Thyroid gland (tissue), 4 donors: ENCODE measurements around the gene SAE1.

Experiments
- POLR2A ChIP-seq, 2 donors: fragments of 450-650 bp; IDR thresholded peaks; one replicate each; pipeline ENCODE4 v1.6.1; 2017; ENCODE audit warnings: antibody characterized with exemption in 2 of 2, mild to moderate bottlenecking in 2 of 2, moderate library complexity in 1 of 2
- TF ChIP-seq, protein P1 (sequence below), 6 experiments: fragments of 200-600 bp in 3 of 6; fragments of 450-650 bp in 3 of 6; sonication (generic) in 3 of 6; IDR thresholded peaks; one replicate each; pipeline ENCODE4 v1.5.1; 2016 to 2019; ENCODE audit warnings: antibody characterized with exemption in 6 of 6, mild to moderate bottlenecking in 2 of 6, inconsistent platforms in 1 of 6, moderate library complexity in 1 of 6

DNA sequence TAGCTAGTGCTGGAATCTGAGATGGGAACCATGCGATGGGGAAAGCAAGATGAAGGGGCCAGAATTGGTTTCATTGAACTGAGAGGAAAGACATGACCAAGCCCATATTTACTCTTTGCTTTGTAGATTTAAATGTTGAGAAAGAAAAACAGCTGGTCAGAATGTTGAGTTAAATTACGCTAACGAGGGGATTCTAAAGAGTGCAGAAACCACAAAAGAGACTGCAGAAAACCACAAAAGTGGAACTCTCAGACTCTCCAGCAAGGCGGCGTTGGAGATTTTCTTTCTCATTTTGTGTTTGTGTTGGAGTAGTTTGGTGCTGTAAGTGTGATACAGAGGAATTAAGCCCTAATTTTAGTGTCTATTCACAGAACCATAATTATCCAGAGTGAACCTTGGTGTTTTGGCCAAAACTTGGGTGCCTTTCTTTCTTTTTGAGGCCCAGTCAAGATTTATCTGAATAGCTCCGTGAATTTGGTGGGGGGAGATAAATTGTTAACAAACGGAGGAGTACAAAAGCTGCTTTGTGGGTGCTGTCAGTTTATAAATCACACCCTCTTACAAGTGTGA lies 26.3 kb downstream of the SAE1 start:
- TF ChIP-seq, protein P1, sequence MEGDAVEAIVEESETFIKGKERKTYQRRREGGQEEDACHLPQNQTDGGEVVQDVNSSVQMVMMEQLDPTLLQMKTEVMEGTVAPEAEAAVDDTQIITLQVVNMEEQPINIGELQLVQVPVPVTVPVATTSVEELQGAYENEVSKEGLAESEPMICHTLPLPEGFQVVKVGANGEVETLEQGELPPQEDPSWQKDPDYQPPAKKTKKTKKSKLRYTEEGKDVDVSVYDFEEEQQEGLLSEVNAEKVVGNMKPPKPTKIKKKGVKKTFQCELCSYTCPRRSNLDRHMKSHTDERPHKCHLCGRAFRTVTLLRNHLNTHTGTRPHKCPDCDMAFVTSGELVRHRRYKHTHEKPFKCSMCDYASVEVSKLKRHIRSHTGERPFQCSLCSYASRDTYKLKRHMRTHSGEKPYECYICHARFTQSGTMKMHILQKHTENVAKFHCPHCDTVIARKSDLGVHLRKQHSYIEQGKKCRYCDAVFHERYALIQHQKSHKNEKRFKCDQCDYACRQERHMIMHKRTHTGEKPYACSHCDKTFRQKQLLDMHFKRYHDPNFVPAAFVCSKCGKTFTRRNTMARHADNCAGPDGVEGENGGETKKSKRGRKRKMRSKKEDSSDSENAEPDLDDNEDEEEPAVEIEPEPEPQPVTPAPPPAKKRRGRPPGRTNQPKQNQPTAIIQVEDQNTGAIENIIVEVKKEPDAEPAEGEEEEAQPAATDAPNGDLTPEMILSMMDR (IDR thresholded peaks at IDR 0.05) = no peak
- no peak for TF ChIP-seq POLR2A (IDR thresholded peaks at IDR 0.05)
